Hematopoietic multipotent progenitor cell (in vitro differentiated cells): Measurements from ENCODE around the gene BCR. TPM values are rescaled to one million over a fixed set of nuclear protein-coding genes. Genes with fewer than 3 reads are reported as not detected.

Experiments used
- DNase-seq, 3 donors: peaks; one replicate each; pipeline ENCODE4 v3.0.0-alpha.2; 2011 to 2015; ENCODE audit warnings: low read depth in 2 of 3, low spot score in 2 of 3
- total RNA-seq: library from RNA; depleted of rRNA; stranded (reverse); fragments of >200 nt; gene quantifications from one replicate; pipeline ENCODE4 v1.2.3, GENCODE V29; 2012

Gene BCR
- total RNA-seq, 1 donor = 238 TPM

DNA sequence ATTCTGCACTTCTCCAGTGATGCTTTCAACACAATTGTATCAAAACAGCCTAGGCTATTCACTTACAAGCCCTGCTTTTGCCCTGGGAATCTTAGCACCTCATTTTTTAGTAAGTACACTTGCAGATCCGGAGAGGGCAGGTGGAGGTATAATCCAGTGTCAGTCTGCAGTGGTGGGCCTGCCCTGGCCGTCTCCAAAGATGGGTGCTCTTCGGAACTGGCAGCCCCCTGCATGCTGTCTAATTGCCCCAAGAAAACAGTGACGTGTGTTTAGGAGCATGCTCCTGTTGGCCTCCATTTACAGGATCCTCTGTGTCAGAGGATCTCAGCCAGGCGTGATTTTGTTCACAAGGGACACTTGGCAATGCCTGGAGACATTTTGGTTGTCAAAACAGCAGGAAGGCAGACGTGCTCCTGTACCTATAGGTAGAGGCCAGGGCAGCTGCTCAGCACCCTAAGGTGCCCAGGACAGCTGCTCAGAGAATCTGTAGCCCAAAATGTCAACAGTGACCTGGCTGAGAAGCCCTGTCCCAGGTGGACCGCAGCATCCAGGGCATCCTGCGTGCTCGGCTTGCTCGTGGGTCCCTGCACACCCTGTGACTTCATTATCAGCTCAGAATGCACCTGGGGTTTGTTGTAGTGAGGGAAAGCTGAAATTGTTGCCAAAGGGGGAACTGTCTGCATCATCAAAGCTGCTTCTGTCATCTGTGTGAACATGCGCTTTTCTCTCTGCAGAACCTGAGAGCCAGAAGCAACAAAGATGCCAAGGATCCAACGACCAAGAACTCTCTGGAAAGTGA, 90.7 kb downstream of the BCR start:
- DNase-seq = no peak

- no peak for DNase-seq
Observed at GRCh38 chr22:23271597-23271908, 91.2 kb downstream of the BCR start.

DNA sequence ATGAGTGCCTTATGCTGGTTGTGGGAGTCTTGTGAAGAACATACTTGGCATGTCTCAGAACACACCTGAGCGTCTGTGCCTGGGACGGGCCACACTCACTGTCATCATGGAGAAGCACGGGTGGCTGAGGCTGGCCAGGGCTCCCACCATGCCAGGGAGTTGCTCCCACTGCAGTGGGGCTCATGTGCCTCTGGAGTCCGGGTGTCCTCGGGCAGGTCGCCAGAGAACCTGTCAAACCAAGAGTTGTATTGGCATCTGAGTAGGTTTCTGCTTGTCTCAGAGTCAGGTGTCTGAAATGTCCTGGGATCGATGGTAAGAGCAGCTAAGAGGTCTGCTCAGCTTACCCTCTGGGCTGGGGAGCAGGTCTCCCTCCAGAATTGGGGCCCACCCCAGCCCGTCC, 92.1 kb downstream of the BCR start:
- DNase-seq = no peak

- DNase-seq = no peak
Observed at GRCh38 chr22:23272834-23273233, 92.5 kb downstream of the BCR start.

- no peak for DNase-seq
Observed at GRCh38 chr22:23273445-23274145, 93.3 kb downstream of the BCR start.

GRCh38 chr22:23274146-23274526, 93.8 kb downstream of the BCR start:
- DNase-seq = no peak

GRCh38 chr22:23274891-23275694, 94.8 kb downstream of the BCR start:
- DNase-seq = no peak

DNA sequence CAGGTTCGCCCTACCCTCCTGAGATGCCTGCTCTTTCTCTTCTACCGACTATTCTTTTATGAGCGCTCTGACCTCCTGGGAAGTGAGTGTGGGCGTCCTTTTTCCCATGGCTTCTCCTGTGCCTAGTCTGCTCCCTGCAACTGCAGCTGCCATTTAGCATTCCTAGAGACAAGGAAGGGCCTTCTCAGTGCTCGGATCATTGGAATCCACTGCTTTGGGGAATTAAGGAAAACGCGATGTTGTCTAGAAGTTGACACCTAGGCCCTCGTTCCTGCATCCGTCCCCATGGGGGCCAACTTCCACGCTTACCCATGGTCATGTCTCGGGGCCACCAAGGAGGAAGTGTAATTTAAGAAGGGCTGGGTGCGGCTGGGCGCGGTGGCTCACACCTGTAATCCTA, 95.4 kb downstream of the BCR start:
- no peak for DNase-seq

- DNase-seq = peak in 1 of 3 donors; percentile 15
Observed at GRCh38 chr22:23276656-23277582, 96.6 kb downstream of the BCR start.

DNA sequence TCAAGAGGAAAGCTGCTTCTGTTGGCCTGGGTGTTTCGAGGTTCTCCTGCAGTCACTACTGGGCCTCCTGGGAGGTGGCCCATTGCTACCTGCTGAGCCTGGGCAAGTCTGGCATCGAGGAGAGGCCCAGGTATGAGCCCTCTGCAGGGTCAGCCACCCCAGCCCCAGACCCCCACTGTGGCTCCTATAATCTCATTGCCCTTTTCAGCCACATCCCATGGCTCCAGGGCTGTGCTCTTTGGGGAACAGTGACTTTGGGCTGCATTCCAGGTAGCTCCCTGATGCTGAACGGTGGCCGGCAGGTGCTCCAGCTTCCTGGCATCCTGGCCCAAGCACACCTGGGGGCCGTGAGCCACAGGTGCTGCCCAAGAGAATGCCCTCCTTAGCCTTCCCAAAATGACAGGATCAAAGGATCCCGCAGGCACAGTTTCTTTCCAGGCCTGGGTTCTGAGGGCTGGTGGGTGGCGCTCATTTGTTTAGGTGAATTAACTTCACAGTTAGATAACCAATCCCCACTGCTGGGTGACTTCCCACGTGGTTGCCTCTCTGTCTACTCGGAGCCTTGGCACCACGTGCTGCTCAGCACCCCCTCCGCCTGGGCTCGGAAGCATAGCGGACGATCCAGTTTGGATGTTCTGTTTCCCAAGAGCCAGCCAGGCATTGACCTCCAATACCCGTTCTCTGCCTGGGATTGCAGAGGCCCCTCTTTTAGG, 97.4 kb downstream of the BCR start:
- DNase-seq = no peak

- DNase-seq = no peak
Observed at GRCh38 chr22:23278883-23279675, 98.8 kb downstream of the BCR start.

GRCh38 chr22:23279781-23280180, 99.5 kb downstream of the BCR start:
- no peak for DNase-seq

- DNase-seq = no peak
Observed at GRCh38 chr22:23280356-23281052, 100.2 kb downstream of the BCR start.

DNA sequence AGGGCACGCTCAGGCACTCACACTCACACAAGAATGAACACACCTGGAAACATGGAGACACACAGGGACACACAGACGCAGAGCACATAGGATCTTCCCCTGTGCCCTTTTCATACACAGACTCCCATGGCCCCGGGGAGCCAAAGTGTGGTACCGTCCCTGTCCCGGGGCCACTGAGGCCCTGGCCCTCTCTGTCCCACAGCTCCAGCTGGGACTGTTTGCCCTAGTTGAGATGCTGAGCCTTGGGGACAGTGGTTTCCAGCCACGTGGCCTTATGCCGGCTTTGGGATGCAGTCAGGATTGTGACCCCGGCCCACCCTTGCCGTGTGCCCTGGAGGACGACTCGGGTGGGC, 100.7 kb downstream of the BCR start:
- no peak for DNase-seq

DNA sequence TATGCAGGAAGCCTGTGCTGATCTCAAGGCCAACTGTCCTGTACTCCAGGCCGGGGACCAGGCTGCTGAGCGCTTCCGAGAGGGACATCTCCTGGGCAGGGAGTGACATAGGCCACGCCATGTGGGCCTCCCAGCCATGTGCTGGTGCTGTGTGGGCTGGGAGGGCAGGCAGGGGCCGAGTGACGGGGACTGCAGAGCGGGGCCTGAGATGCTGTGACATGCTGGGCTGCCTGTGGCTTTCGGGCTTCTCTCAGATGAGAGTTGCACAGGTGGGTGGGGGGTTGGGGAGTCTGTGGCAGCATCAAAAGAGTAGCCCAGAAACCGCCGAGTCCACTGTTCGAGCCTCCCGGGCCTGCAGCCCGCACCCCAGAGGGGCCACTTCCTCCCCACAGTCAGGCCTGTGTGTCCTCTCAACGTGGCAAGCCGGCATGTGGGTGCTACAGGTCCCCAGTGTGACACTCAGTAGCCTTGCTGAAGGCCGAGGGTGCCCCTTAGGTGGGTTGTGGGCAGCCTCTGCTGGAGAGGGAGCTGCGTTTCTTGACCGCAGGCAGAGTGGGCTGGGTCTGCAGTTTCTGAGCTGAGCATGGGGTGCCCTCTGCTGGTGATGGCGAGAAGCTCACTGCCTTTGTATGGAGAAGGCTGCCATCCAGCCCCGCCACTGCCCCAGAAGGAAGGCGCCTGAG, 101.2 kb downstream of the BCR start:
- peak; percentile 62 to 87 (median 80) for DNase-seq

DNA sequence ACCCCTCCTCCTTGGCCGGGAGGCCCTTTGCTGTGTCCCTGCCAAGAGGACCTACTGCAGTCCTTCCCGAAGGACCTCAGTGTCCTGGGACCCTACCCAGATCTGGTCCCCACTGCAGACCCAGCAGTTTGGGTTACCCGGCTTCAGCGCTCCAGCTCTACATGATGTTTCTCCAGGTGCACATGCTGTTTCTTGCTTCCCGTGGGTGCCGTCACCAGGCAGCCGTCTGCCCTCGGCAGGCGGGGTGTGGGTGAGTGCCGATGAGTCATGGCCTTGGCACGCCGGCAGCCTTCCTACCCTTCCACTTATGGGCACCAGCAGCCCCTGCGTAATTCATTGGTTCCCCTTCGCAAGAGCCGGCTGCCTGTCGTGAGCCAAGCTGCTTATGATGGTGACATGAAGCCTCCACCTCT, 101.8 kb downstream of the BCR start:
- no peak for DNase-seq

DNA sequence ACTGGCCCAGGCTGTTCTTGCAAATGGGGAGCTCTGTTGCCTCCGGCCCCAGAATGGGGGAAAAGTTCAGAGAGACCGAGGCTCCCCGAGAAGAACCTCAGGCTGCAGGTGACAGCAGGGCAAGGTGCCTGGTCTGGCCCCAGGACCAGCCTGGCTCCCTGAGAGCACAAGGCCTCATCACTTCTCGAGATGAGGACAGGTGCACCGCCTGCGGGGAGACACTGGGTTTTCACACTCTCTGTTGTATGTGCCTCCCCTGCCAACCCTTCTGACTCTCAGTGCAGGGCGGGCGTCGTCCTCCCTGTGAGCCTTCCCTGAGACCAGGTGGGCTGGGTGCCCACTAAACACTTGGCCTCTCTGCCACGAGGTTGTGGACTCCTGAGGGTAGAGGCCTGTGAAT, 102.2 kb downstream of the BCR start:
- no peak for DNase-seq

- DNase-seq = no peak
Observed at GRCh38 chr22:23282986-23283385, 102.7 kb downstream of the BCR start.
